Lower leg skin (tissue), 3 donors: ENCODE measurements around the gene STAT5B.

Experiments used
- POLR2A ChIP-seq, 2 donors: fragments of 450-650 bp; IDR thresholded peaks; one replicate each; pipeline ENCODE4 v1.6.1; 2016 to 2017; ENCODE audit warnings: antibody characterized with exemption in 2 of 2, mild to moderate bottlenecking in 1 of 2, moderate library complexity in 1 of 2
- TF ChIP-seq, protein P1 (sequence below), 3 donors: fragments of 450-650 bp; IDR thresholded peaks; one replicate each; pipeline ENCODE4 v1.5.1; 2016; ENCODE audit warnings: antibody characterized with exemption in 3 of 3, mild to moderate bottlenecking in 3 of 3, moderate library complexity in 2 of 3

GRCh38 chr17:42291129-42291528, 14.9 kb upstream of the STAT5B start:
- TF ChIP-seq, protein P1, sequence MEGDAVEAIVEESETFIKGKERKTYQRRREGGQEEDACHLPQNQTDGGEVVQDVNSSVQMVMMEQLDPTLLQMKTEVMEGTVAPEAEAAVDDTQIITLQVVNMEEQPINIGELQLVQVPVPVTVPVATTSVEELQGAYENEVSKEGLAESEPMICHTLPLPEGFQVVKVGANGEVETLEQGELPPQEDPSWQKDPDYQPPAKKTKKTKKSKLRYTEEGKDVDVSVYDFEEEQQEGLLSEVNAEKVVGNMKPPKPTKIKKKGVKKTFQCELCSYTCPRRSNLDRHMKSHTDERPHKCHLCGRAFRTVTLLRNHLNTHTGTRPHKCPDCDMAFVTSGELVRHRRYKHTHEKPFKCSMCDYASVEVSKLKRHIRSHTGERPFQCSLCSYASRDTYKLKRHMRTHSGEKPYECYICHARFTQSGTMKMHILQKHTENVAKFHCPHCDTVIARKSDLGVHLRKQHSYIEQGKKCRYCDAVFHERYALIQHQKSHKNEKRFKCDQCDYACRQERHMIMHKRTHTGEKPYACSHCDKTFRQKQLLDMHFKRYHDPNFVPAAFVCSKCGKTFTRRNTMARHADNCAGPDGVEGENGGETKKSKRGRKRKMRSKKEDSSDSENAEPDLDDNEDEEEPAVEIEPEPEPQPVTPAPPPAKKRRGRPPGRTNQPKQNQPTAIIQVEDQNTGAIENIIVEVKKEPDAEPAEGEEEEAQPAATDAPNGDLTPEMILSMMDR (IDR thresholded peaks at IDR 0.05): no peak
- no peak for TF ChIP-seq POLR2A (IDR thresholded peaks at IDR 0.05)
